ENCODE data around the gene ZNF709.
"Not testable (repeated sequence)": the region's sequence is repeated elsewhere in the genome, so short reads cannot be mapped to it uniquely, and the experiment has no call there.

Gene ZNF709

GRCh38 chr19:12450844-12451243 lies 33.8 kb downstream of the ZNF709 start:
- no peak for DNase-seq

- no peak for DNase-seq
These were observed 35.8 kb downstream of the ZNF709 start for GRCh38 chr19:12448808-12449207.

DNA sequence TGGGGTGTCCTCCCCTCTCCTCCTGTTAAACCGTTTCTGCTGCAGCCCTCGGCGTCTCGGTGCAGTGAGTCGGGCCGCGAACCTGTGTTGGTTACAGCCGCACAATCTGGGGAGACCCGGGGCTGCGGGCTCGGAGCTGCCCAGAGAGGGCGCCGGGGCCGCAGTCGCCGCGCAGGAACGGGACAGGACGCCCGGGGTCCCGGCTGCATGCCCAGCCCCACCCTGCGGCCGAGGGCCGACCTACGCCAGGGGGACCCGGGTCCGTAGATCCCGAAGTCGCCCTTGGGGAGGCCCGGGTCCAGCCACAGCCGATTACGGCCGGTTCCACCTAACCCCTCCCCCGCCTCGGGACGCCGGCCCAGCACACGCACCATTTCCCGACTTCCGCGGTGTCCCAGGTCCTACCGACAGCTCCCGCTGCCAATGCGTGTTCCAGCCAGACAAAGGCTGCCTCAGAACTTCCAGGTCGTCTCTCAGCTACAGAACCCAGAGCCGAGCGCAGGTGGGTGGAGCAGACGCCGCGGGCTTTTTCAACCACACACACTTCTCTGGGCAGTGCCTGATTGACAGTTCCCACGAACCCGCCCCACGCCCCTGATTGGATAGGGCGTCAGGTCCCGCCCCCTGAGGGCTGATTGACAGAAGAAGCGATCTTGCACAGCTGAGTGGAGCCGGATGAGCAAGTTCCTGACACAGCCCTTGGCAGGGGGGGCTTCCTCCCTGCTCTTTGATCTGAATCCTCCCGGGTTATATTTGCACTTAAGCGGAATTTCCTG lies 43.9 kb downstream of the ZNF709 start, which contains the start of gene ZNF443:
Gene ZNF443, minus strand, starts transcription at position 481 of the 776 bp plus-strand sequence. Its CDS starts 107 bp downstream, at position 374.
- peak; percentile 99 for DNase-seq

GRCh38 chr19:12439686-12440540 lies 44.7 kb downstream of the ZNF709 start:
- peak; percentile 55 for DNase-seq

DNA sequence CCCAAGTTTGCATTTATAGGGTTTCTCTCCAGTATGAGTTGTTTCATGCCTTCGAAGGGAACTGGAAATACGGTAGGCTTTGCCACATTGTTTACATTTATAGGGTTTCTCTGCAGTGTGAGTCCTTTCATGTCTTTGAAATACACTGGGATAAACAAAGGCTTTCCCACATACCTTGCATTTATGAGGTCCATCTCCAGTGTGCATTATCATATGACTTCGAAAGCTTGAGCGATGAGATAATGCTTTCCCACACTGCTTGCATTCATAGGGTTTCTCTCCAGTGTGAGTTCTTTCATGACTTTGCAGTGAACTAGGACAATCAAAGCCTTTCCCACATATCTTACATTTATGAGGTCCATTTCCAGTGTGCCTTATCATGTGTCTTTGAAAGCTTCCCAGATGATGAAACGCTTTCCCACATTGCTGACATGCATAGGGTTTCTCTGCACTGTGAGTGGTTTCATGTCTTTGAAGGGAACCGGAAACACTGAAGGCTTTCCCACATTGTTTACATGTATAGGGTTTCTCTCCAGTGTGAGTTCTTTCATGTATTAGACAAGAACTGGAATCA lies 53.8 kb downstream of the ZNF709 start:
- DNase-seq: not testable (repeated sequence)

- DNase-seq: no peak
These were observed 58.7 kb downstream of the ZNF709 start for GRCh38 chr19:12425888-12426274.

DNA sequence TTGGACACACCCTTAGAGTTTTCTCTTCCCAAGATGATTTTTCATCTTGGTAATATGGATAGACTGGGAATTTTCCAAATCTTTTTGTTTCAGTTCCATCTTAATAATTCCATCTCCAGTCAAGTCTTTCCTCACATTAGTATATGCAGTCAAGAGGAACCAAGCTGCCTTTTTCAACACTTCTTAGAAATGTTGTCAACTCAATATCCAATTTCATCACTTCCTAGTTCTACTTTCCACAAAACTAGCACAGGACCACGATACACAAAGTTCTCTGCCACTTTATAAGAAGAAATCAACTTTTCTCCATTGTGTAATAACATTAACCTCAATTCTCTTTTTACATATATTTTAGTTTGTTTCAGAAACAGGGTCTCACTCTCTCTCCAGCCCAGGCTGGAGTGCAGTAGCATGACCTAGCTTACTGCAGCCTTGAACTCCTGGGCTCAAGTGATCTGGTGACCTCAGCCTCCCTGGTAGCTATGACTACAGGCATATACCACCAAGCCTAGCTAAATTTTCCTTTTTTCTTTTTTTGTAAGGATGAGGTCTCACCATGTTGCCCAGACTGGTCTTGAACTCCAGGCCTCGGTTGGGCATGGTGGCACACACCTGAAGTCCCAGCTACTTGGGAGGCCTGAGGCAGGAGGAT lies 59.3 kb downstream of the ZNF709 start:
- DNase-seq: no peak

DNA sequence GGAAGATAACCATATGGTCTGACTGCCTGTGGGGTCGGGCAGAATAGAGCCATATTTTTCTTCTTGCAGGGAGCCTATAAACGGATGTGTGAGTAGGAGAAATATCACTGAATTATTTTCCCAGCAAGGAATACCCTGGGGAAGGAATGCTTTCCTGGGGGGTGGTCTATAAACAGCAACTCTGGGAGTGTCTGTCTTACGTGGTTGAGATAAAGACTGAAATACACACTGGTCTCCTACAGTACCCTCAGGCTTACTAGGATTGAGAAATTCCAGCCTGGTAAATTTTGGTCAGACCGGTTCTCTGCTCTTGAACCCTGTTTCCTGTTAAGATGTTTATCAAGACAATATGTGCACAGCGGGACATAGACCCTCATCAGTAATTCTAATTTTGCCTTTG lies 67.3 kb downstream of the ZNF709 start:
- DNase-seq: not testable (repeated sequence)

GRCh38 chr19:12411893-12412292 lies 72.7 kb downstream of the ZNF709 start:
- no peak for DNase-seq

All from activated CD8-positive, alpha-beta memory T cell treated with anti-CD3 and anti-CD28 coated beads, Interleukin-2, amount 50 U/mL, for 4 hours (primary cell).